ENCODE measurements around the gene MYZAP.

DNA sequence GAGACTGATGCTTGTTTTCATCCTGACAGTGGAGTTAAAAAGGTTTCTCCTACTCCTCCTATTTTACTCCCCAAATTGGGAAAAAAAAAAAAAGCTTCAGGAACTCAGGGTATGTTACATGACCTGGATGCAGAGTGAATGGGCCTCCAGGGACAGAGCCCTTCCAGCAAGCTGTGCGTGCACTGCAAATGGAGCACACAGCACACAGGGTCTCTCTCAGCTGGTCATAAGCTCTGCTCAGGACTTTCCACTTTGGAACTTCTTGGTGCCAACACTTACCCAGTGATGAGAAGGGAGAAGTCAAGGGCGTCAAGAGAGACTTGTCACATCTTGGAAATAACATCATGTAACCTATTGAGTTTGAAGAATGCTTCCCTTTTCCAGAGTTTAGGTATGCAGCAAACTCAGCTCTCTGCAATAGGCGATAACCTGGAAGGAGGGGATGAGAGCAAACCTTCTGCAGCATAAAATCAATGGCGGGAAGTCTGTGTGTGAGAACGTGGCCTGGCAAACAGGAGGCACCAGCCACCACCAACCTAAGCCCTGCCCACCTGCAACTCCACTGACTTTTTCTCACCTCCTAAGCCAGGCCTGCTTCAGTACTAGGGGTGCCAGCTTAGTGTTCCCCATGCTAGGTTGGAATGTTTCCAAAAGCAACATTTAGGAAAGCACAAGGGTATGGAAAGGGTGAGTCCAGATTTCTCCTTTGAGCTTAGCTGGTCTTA is 39.8 kb downstream of the MYZAP start:
- TF ChIP-seq TAF1 (IDR thresholded peaks at IDR 0.05; ENCODE audit: low read depth, low read length) (no peak), POLR2AphosphoS5 (IDR thresholded peaks at IDR 0.05; ENCODE audit: low read depth, low read length) (no peak), POLR2A (IDR thresholded peaks at IDR 0.05; ENCODE audit: low read depth, low read length) (no peak), PAX5 (IDR thresholded peaks at IDR 0.05; ENCODE audit: insufficient read depth, low read length, severe bottlenecking) (no peak), POU2F2 (IDR thresholded peaks at IDR 0.05; ENCODE audit: low read depth, low read length) (no peak), SPI1 (IDR thresholded peaks at IDR 0.05; ENCODE audit: low read depth, low read length) (no peak)

All from GM12891 (cell line).